GM12864 (cell line): ENCODE measurements around the gene NEFH.
"Not testable (repeated sequence)": the region's sequence is repeated elsewhere in the genome, so short reads cannot be mapped to it uniquely, and the experiment has no call there.

Experiments used
- DNase-seq: peaks from one replicate; pipeline ENCODE4 v3.0.0-alpha.2; 2011; ENCODE audit warnings: low read depth
- H3K4me3 ChIP-seq: 2 replicates; pipeline ENCODE4 v1.5.1; 2011; ENCODE audit warnings: mild to moderate bottlenecking, low read depth, low read length, control low read depth
- CTCF ChIP-seq: IDR thresholded peaks from 2 replicates; pipeline ENCODE4 v1.5.1; 2011; ENCODE audit warnings: low read depth, mild to moderate bottlenecking, moderate library complexity, low read length, control low read depth, inconsistent platforms; ENCODE audit errors: missing control alignments

The NEFH gene

GRCh38 chr22:29482726-29483125 is 2.7 kb downstream of the NEFH start:
- TF ChIP-seq CTCF = no peak
- no peak overlapping the region for H3K4me3 ChIP-seq
- DNase-seq = no peak

- H3K4me3 ChIP-seq = no peak overlapping the region
- TF ChIP-seq CTCF = no peak
Measured at GRCh38 chr22:29483254-29483653, 3.2 kb downstream of the NEFH start.

GRCh38 chr22:29484642-29485041 is 4.6 kb downstream of the NEFH start:
- TF ChIP-seq CTCF = no peak
- H3K4me3 ChIP-seq = no peak overlapping the region
- no peak for DNase-seq

More at GRCh38 chr22:29483254-29483653, 3.2 kb downstream of the NEFH start:
- DNase-seq = no peak

- no peak for TF ChIP-seq CTCF
- H3K4me3 ChIP-seq = no peak overlapping the region
- no peak for DNase-seq
Measured at GRCh38 chr22:29485448-29485847, 5.4 kb downstream of the NEFH start.

GRCh38 chr22:29487426-29487986 is 7.5 kb downstream of the NEFH start:
- no peak for DNase-seq
- no peak overlapping the region for H3K4me3 ChIP-seq
- no peak for TF ChIP-seq CTCF

GRCh38 chr22:29489127-29489780 is 9.2 kb downstream of the NEFH start:
- H3K4me3 ChIP-seq, DNase-seq: not testable (repeated sequence)

GRCh38 chr22:29491012-29491411 is 11.0 kb downstream of the NEFH start:
- no peak for DNase-seq
- TF ChIP-seq CTCF = no peak
- no peak overlapping the region for H3K4me3 ChIP-seq
